Measurements from ENCODE around the gene TLN1. TPM values are rescaled to one million over a fixed set of nuclear protein-coding genes. Genes with fewer than 3 reads are reported as not detected.

The TLN1 gene
- total and polyA plus RNA-seq, 2 of the 4 experiments (the other 2 are of a cell fraction) = 228 to 346 TPM

- TF ChIP-seq RCOR1 (IDR thresholded peaks at IDR 0.05; ENCODE audit: insufficient replicate concordance, low read length) = no peak
Measured at GRCh38 chr9:35749515-35750255, 17.7 kb upstream of the TLN1 start (continued).

DNA sequence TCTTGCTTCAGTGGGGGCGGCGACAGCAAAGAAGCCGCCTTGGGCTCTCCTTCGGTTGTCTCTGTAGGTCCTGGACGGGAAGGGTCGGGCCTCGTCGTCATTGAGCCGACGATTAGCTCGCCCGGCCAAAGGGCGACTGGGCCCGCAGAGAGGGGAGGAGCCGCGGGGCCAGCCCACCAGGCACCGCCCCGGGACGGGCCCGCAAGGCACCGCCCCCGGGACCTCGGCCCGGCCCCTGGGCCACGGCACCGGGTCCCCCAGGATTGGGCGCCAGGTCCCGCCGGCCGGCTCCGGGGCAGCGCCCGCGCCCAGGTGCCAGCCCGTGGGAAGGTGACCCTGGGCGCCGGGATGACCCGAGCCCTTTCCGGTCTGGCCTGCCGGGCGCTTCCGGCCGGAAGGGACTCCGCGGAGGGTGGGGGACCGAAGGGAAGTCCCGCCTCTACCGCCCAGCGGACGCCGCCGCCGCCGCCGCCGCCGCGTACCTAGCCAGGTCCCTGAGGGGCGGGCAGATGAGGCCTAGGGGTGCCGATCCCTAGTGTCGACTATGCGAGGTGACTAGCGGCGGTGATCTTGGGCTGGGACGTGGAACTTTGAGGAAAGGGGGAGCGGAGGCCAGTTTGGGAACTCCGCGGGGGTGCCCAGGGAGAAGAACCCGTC is 17.0 kb upstream of the TLN1 start, which contains the start of the genes GBA2 and RGP1:
GBA2 (minus strand) TSS at position 371 of the 657 bp plus-strand sequence. CDS start 524 bp downstream, outside the sequence.
RGP1 (plus strand) TSS at position 430 of the 657 bp plus-strand sequence. CDS start 469 bp downstream, outside the sequence.
- H3K9me3 ChIP-seq (ENCODE audit: control insufficient read depth, insufficient read depth, low read length) = no peaks in the 10 kb centered on the region
- in situ Hi-C loops (cut with MboI; ENCODE audit: low sequenced_read_pairs) (no loop called here), dilution Hi-C loops (cut with HindIII; ENCODE audit: low sequenced_read_pairs, unreplicated experiment) (no loop called here), intact Hi-C loops (cut with micrococcal nuclease) (no loop called here)
- no TSS peak for BruUV-seq (replicated peaks)
- peak within 1 kb of the TSS; percentile 87 for H3K23ac ChIP-seq (ENCODE audit: low read depth, low read length)
- H3K27me3 ChIP-seq (ENCODE audit: control insufficient read depth, insufficient read depth, low read length) = no peaks in the 10 kb centered on the region
- H2BK15ac ChIP-seq (ENCODE audit: low read depth, low read length) = 0 out of 3 replicates have a peak within 1 kb of the TSS, but pooled peaks have one; percentile 28
- H3K4ac ChIP-seq (ENCODE audit: low read depth, low read length) = peak within 1 kb of the TSS; percentile 97
- peak within 1 kb of the TSS; percentile 99 for H2AFZ ChIP-seq (replicated peaks; ENCODE audit: low read length, poor library complexity)
- H2AK5ac ChIP-seq (ENCODE audit: low read depth, low read length) = peak within 1 kb of the TSS; percentile 27
- 0% methylated on average over 25 of the region's 69 CpGs; no CpG with 5 or more reads in 1 of the 2 experiments for WGBS, 2 experiments (ENCODE audit: extremely low coverage in 2 of 2, insufficient read length in 1 of 2)
- H4K5ac ChIP-seq (ENCODE audit: low read depth, low read length) = peak within 1 kb of the TSS; percentile 92
- H3K18ac ChIP-seq (ENCODE audit: low read depth, low read length) = peak within 1 kb of the TSS; percentile 81; the same call in 1 of the 2 replicates
- ATAC-seq (ENCODE audit: low read depth) (peak; percentile 88), DNase-seq (peak; percentile 43)
- ChIA-PET CTCF (interaction anchor here (2.7 kb wide), 1 partner anchor 13 kb away, joined by 7 read pairs; no protein-coding TSS in a partner anchor), POLR2A (ENCODE audit: unreplicated experiment) (interaction anchor here (0.6 to 0.8 kb wide), 2 partner anchors 88 to 137 kb away, joined by 3 to 4 read pairs; no protein-coding TSS in a partner anchor)
- peak within 1 kb of the TSS; percentile 73 for H2BK5ac ChIP-seq (ENCODE audit: low read depth, low read length, poor library complexity, severe bottlenecking)
- H3K4me1 ChIP-seq (ENCODE audit: control insufficient read depth, insufficient read depth, low read length) = peaks cover 14% of the 10 kb centered on the region
- H3K36me3 ChIP-seq (ENCODE audit: control insufficient read depth, insufficient read depth, low read length) = peaks cover 39% of the 10 kb centered on the region
- peak within 1 kb of the TSS; percentile 62; the same call in 1 of the 2 replicates for H2BK120ac ChIP-seq (ENCODE audit: low read depth, low read length)
- H2AK9ac ChIP-seq (replicated peaks; ENCODE audit: low read depth, low read length, poor library complexity) = peak within 1 kb of the TSS; percentile 86
- peak within 1 kb of the TSS; percentile 99 for H3K14ac ChIP-seq (replicated peaks; ENCODE audit: low read depth, low read length)
- H2BK20ac ChIP-seq (ENCODE audit: low read depth, low read length) = no peak within 1 kb of the TSS
- peaks cover 21% of the 10 kb centered on the region for H3K9me1 ChIP-seq (ENCODE audit: insufficient read depth, low read length)
- peak within 1 kb of the TSS; percentile 97 to 100 for H4K8ac ChIP-seq (ENCODE audit: low read depth in 2 of 2, low read length in 2 of 2)
- H3K27ac ChIP-seq (ENCODE audit: insufficient read depth, low read length) = peak within 1 kb of the TSS; percentile 94
- peaks cover 31% of the 10 kb centered on the region for H4K20me1 ChIP-seq (ENCODE audit: insufficient read depth, low read length)
- H3K56ac ChIP-seq (ENCODE audit: extremely low read depth, insufficient read depth, low read length) = peak within 1 kb of the TSS; percentile 73
- H3K79me1 ChIP-seq (ENCODE audit: low read depth in 1 of 2, low read length in 2 of 2) = peaks cover 50 to 63% of the 10 kb centered on the region in 2 experiments
- H3K4me3 ChIP-seq (ENCODE audit: insufficient read depth, low read depth, low read length) = peak within 1 kb of the TSS; percentile 98
- peak within 1 kb of the TSS; percentile 95 for H4K91ac ChIP-seq (ENCODE audit: insufficient read depth, low read depth, low read length)
- peak within 1 kb of the TSS; percentile 98 for H3K4me2 ChIP-seq (ENCODE audit: low read depth, low read length)
- peak within 1 kb of the TSS; percentile 99 for H3K9ac ChIP-seq (ENCODE audit: low read depth, low read length)
- TF ChIP-seq ELK1 (IDR thresholded peaks at IDR 0.05; ENCODE audit: borderline replicate concordance, low read depth, low read length) = no peak
- no peak for TF ChIP-seq CEBPB (IDR thresholded peaks at IDR 0.05; ENCODE audit: low read depth, low read length)
- TF ChIP-seq CHD1 (IDR thresholded peaks at IDR 0.05; ENCODE audit: low read depth, low read length) = no peak
- TF ChIP-seq FOS (IDR thresholded peaks at IDR 0.05; ENCODE audit: low read depth, low read length) = no peak
- TF ChIP-seq RFX5 (IDR thresholded peaks at IDR 0.05; ENCODE audit: low read depth, low read length) = no peak
- peak; percentile 72; the same call in 1 of the 2 replicates for TF ChIP-seq MAZ (IDR thresholded peaks at IDR 0.05; ENCODE audit: borderline replicate concordance, low read depth, low read length)
- TF ChIP-seq MXI1 (IDR thresholded peaks at IDR 0.05; ENCODE audit: borderline replicate concordance, low read depth, low read length) = no peak
- TF ChIP-seq RCOR1 (IDR thresholded peaks at IDR 0.05; ENCODE audit: insufficient replicate concordance, low read length) = no peak
- no peak for TF ChIP-seq BHLHE40 (IDR thresholded peaks at IDR 0.05; ENCODE audit: low read depth, low read length)
- TF ChIP-seq POLR2A (IDR thresholded peaks at IDR 0.05; ENCODE audit: low read depth, low read length) = peak; percentile 61
- TF ChIP-seq RAD21 (IDR thresholded peaks at IDR 0.05; ENCODE audit: low read length) = no peak
- no peak for TF ChIP-seq SMC3 (IDR thresholded peaks at IDR 0.05; ENCODE audit: low read depth, low read length)
- TF ChIP-seq, protein P1, sequence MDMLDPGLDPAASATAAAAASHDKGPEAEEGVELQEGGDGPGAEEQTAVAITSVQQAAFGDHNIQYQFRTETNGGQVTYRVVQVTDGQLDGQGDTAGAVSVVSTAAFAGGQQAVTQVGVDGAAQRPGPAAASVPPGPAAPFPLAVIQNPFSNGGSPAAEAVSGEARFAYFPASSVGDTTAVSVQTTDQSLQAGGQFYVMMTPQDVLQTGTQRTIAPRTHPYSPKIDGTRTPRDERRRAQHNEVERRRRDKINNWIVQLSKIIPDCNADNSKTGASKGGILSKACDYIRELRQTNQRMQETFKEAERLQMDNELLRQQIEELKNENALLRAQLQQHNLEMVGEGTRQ (IDR thresholded peaks at IDR 0.05; ENCODE audit: low read depth, low read length) = no peak
